T-cell (primary cell): ENCODE measurements around the gene NACA. TPM values are rescaled to one million over a fixed set of nuclear protein-coding genes. Genes with fewer than 3 reads are reported as not detected.
A peak's percentile ranks its signal among the peaks of the same experiment; 100 is the strongest.

ENCODE experiments used
- ATAC-seq, 4 experiments: fragments of 200-7000 bp in 3 of 4; fragments of 150-1000 bp in 1 of 4; cut with Tn5 transposase; replicated peaks in 1 of 4; 1 replicate in 3 of 4; 2 replicates in 1 of 4; pipeline ENCODE4 v1.10.0; 2021; ENCODE audit warnings: moderate library complexity in 3 of 4, mild to moderate bottlenecking in 2 of 4, moderate number of reproducible peaks in 1 of 4
- CTCF ChIA-PET, 2 donors: fragments of 300-600 bp; sonication (Branson Sonifier 250); formaldehyde crosslinking; loops; one replicate each; lab custom pipeline; 2022; ENCODE audit warnings: antibody characterized with exemption in 2 of 2; lab: Charles Lee
- POLR2A ChIA-PET, 2 donors: fragments of 300-600 bp; sonication (Branson Sonifier 250); formaldehyde crosslinking; loops; one replicate each; lab custom pipeline; 2022; ENCODE audit warnings: antibody characterized with exemption in 2 of 2; lab: Charles Lee
- DNase-seq, 35 experiments: peaks; one replicate each; pipeline versions ENCODE4 v3.0.0 to v3.0.0-alpha.2; 2013 to 2023
- H3K27ac ChIP-seq: one replicate; pipeline ENCODE4 v1.5.1; 2013; ENCODE audit warnings: low read length
- H3K27me3 ChIP-seq, 2 experiments: replicated peaks in 1 of 2; 1 replicate in 1 of 2; 2 replicates in 1 of 2; pipeline versions ENCODE4 v1.6.1 to v1.7.0; 2013; ENCODE audit warnings: low read length in 1 of 2, mixed read lengths in 1 of 2; ENCODE audit not compliant: control insufficient read depth in 2 of 2, insufficient read depth in 2 of 2; ENCODE audit errors: extremely low read depth in 1 of 2
- H3K36me3 ChIP-seq, 2 donors: 1 replicate in 1 of 2; 2 replicates in 1 of 2; pipeline versions ENCODE4 v1.6.1 to v1.7.0; 2013; ENCODE audit warnings: low read length in 1 of 2; ENCODE audit not compliant: control insufficient read depth in 2 of 2, insufficient read depth in 1 of 2; ENCODE audit errors: extremely low read depth in 1 of 2
- H3K4me1 ChIP-seq, 2 experiments: 1 replicate in 1 of 2; 2 replicates in 1 of 2; pipeline versions ENCODE4 v1.6.1 to v1.7.0; 2013; ENCODE audit warnings: low read length in 2 of 2, mixed read lengths in 1 of 2; ENCODE audit not compliant: insufficient read depth in 2 of 2, control insufficient read depth in 1 of 2; ENCODE audit errors: extremely low read depth in 1 of 2
- H3K4me3 ChIP-seq, 2 donors: 1 replicate in 1 of 2; 2 replicates in 1 of 2; pipeline versions ENCODE4 v1.5.1 to v1.7.0; 2013; ENCODE audit warnings: mild to moderate bottlenecking in 2 of 2, low read length in 1 of 2, moderate library complexity in 1 of 2; ENCODE audit not compliant: control insufficient read depth in 1 of 2; ENCODE audit errors: extremely low read depth in 1 of 2
- H3K9me3 ChIP-seq: 2 replicates; pipeline ENCODE4 v1.7.0; 2013
- H3K27ac Mint-ChIP-seq, 2 donors: one replicate each; pipeline ENCODE4 v1.8.0; 2020 to 2021; ENCODE audit warnings: mild to moderate bottlenecking in 2 of 2, mixed read lengths in 2 of 2
- H3K27me3 Mint-ChIP-seq, 2 donors: one replicate each; pipeline ENCODE4 v1.8.0; 2021 to 2022; ENCODE audit warnings: mixed read lengths in 2 of 2
- H3K36me3 Mint-ChIP-seq: one replicate; pipeline ENCODE4 v1.8.0; 2021; ENCODE audit warnings: mixed read lengths
- H3K4me1 Mint-ChIP-seq, 3 donors: one replicate each; pipeline ENCODE4 v1.8.0; 2020 to 2022; ENCODE audit warnings: mixed read lengths in 3 of 3, mild to moderate bottlenecking in 1 of 3
- H3K4me3 Mint-ChIP-seq, 3 donors: one replicate each; pipeline ENCODE4 v1.8.0; 2020 to 2022; ENCODE audit warnings: mild to moderate bottlenecking in 3 of 3, mixed read lengths in 3 of 3, moderate library complexity in 3 of 3
- H3K9me3 Mint-ChIP-seq, 3 donors: one replicate each; pipeline ENCODE4 v1.8.0; 2020 to 2022; ENCODE audit warnings: mixed read lengths in 3 of 3
- WGBS: methylation state at CpG from one replicate; pipeline ENCODE4 v1.1.5; 2013; ENCODE audit warnings: missing lambda C conversion rate; ENCODE audit not compliant: insufficient coverage; 5-methylcytosine and 5-hydroxymethylcytosine counted together
- total RNA-seq, 35 experiments: library from RNA in 6 of 35; stranded (reverse) in 6 of 35; fragments of 120-200 nt in 1 of 35; gene quantifications; one replicate each; pipeline versions ENCODE4 v1.2.1 to v1.2.4 and lab custom pipeline; 2013 to 2026

The NACA gene
- total RNA-seq, 5 donors from 2014 or later (not counting 1 experiment from before 2014, with no cell fraction given) = 1,098 to 1,258 (median 1,167) TPM

DNA sequence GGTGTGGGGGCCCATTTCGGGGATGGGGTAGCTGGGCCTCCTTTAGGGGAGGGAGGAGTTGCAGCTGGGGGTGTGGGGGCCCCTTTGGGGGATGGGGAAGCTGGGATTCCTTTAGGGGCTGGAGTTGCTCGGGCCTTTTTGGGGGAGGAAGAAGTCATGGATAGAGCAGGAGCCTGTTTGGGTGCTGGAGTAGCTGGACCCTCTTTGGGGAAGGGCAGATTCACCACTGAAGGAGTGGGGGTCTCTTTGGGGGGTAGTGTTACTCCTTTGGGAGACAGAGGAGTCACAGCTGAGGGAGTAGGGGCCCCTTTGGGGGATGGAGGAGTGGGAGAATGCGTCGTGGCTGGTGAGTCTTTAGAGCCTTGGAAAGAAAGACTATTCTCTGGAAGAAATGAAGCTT lies 6.5 kb downstream of the NACA start:
- no peaks in the 10 kb centered on the region for H3K27me3 ChIP-seq
- Mint-ChIP-seq H3K4me1 (peaks cover 70 to 74% (median 73%) of the 10 kb centered on the region in 3 donors), H3K27ac (peak overlapping the region; percentile 77 to 82), H3K27me3 (no peaks in the 10 kb centered on the region), H3K4me3 (peak overlapping the region in 2 of 3 donors; percentile 7 to 98), H3K9me3 (no peaks in the 10 kb centered on the region), H3K36me3 (peaks cover 56% of the 10 kb centered on the region)
- H3K4me3 ChIP-seq = peak overlapping the region in 1 of 2 donors; percentile 36
- H3K4me1 ChIP-seq = peaks cover 50 to 65% of the 10 kb centered on the region in 2 experiments
- DNase-seq = no peak
- H3K36me3 ChIP-seq = peaks cover 5 to 78% of the 10 kb centered on the region in 2 donors
- POLR2A ChIA-PET = interaction anchor here (0.6 to 0.9 kb wide), 3 partner anchors 18 to 34 kb away, joined by 4 to 13 read pairs (median 10); no protein-coding TSS in a partner anchor
- CTCF ChIA-PET = interaction anchor here (0.7 to 1.5 kb wide), 2 partner anchors 17 to 82 kb away, joined by 4 read pairs; no protein-coding TSS in a partner anchor
- no peaks in the 10 kb centered on the region for H3K9me3 ChIP-seq
- peak overlapping the region; percentile 21 for H3K27ac ChIP-seq
- no peak for ATAC-seq
- 33% methylated on average over 3 of the region's 4 CpGs for WGBS

DNA sequence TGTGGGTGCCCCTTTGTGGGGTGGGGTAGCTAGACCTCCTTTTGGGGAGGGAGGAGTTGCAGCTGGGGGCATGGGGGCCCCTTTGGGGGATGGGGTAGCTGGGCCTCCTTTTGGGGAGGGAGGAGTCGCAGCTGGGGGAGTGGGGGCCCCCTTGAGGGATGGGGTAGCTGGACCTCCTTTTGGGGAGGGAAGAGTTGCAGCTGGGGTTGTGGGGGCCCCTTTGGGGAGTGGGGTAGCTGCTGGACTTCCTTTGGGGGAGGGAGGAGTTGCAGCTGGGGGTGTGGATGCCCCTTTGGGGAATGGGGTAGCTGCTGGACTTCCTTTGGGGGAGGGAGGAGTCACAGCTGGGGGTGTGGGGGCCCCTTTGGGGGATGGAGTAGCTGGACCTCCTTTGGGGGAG lies 7.0 kb downstream of the NACA start:
- POLR2A ChIA-PET = interaction anchor here (0.6 kb wide), 2 partner anchors 24 to 26 kb away, joined by 4 to 10 read pairs; no protein-coding TSS in a partner anchor
- Histone ChIP-seq H3K4me3 (no peak overlapping the region), H3K4me1 (peaks cover 46 to 65% of the 10 kb centered on the region in 2 experiments), H3K27ac (no peak overlapping the region), H3K36me3 (peaks cover 10 to 83% of the 10 kb centered on the region in 2 donors), H3K27me3 (no peaks in the 10 kb centered on the region), H3K9me3 (no peaks in the 10 kb centered on the region)
- H3K4me3 Mint-ChIP-seq = no peak overlapping the region
- DNase-seq (no peak), ATAC-seq (no peak)
- H3K27ac Mint-ChIP-seq = no peak overlapping the region
- 100% methylated on average over 1 of the region's 1 CpG for WGBS
- CTCF ChIA-PET = interaction anchor here (0.7 to 1.5 kb wide), 3 partner anchors 13 to 82 kb away, joined by 4 to 8 read pairs (median 4); no protein-coding TSS in a partner anchor
- H3K4me1 Mint-ChIP-seq = peaks cover 66 to 69% (median 68%) of the 10 kb centered on the region in 3 donors
- H3K27me3 Mint-ChIP-seq = no peaks in the 10 kb centered on the region
- no peaks in the 10 kb centered on the region for H3K9me3 Mint-ChIP-seq
- H3K36me3 Mint-ChIP-seq = peaks cover 60% of the 10 kb centered on the region

DNA sequence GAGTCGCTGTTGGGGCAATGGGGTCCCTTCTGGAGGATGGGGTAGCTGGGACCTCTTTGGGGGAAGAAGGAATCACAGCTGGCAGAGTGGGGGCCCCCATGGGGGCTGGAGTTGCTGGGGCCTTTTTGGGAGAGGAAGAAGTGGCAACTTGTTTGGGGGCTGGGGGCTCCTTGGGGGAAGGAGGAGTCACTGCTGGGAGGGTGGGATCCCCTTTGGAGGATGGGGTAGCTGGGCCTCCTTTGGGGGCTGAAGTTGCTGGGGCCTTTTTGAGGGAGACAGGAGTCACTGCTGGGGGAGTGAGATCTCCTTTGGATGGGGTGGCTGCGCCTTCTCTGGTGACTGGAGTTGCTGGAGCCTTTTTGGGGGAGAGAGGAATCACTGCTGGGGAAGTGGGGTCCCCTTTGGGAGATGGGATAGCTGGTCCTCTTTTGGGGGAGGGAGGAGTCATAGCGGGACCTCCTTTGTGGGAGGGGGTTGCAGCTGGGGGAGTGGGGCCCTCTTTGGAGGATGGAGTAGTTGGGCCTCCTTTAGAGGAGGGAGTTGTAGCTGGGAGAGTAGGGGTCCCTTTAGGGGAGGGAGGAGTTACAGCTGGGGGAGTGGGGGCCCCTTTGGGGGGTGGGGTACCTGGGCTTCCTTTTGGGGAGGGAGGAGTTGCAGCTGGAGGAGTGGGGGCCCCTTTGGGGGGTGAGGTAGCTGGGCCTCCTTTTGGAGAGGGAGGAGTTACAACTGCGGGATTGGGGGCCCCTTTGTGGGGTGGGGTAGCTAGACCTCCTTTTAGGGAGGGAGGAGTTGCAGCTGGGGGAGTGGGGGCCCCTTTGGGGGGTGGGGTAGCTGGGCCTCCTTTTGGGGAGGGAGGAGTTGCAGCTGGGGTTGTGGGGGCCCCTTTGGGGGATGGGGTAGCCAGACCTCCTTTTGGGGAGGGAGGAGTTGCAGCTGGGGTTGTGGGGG lies 7.9 kb downstream of the NACA start:
- peaks cover 56 to 60% (median 59%) of the 10 kb centered on the region in 3 donors for H3K4me1 Mint-ChIP-seq
- CTCF ChIA-PET = interaction anchor here (0.6 to 1.5 kb wide), 8 partner anchors 12 to 686 kb away, joined by 3 to 8 read pairs (median 4); no protein-coding TSS in a partner anchor
- no peaks in the 10 kb centered on the region for H3K9me3 Mint-ChIP-seq
- no peak overlapping the region for H3K4me3 ChIP-seq
- H3K4me1 ChIP-seq = peaks cover 41 to 59% of the 10 kb centered on the region in 2 experiments
- no peaks in the 10 kb centered on the region for H3K27me3 ChIP-seq
- ATAC-seq (no peak), DNase-seq (no peak)
- peaks cover 65% of the 10 kb centered on the region for H3K36me3 Mint-ChIP-seq
- H3K27me3 Mint-ChIP-seq = no peaks in the 10 kb centered on the region
- no peaks in the 10 kb centered on the region for H3K9me3 ChIP-seq
- peaks cover 10 to 88% of the 10 kb centered on the region in 2 donors for H3K36me3 ChIP-seq
- 100% methylated on average over 2 of the region's 4 CpGs for WGBS
- peak overlapping the region; percentile 62 to 71 for H3K27ac Mint-ChIP-seq
- POLR2A ChIA-PET = interaction anchor here in 1 of 2 donors (0.6 kb wide), 1 partner anchor 23 kb away, joined by 4 read pairs; no protein-coding TSS in a partner anchor
- H3K4me3 Mint-ChIP-seq = peak overlapping the region in 1 of 3 donors; percentile 15
- H3K27ac ChIP-seq = no peak overlapping the region

DNA sequence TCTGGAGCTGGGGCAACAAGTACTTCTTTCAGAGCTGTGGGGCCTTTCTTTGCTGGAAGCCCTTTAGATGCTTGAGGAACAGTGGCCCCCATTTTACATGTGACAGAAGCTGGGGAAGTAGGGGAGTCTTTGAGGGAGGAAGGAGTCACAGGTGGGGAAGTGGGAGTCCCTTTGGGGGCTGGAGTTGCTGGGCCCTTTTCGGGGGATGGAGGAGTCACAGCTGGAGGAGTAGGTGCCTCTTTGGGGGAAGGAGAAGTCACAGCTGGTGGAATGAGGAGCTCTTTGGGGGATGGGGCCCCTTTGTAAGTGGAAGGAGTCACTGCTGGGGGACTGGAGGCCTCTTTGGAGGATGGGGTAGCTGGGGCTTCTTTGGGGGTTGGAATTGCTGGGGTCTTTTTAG lies 8.6 kb downstream of the NACA start:
- ChIA-PET POLR2A (interaction anchor here in 1 of 2 donors (0.6 to 0.8 kb wide), 2 partner anchors 67 to 473 kb away, joined by 4 to 5 read pairs; no protein-coding TSS in a partner anchor), CTCF (interaction anchor here in 1 of 2 donors (0.6 to 0.7 kb wide), 2 partner anchors 457 to 686 kb away, joined by 3 to 4 read pairs; no protein-coding TSS in a partner anchor)
- peak overlapping the region; percentile 46 to 62 for H3K27ac Mint-ChIP-seq
- H3K36me3 Mint-ChIP-seq = peaks cover 66% of the 10 kb centered on the region
- peaks cover 49 to 53% (median 52%) of the 10 kb centered on the region in 3 donors for H3K4me1 Mint-ChIP-seq
- H3K4me3 Mint-ChIP-seq = peak overlapping the region in 1 of 3 donors; percentile 15
- WGBS = 38% methylated on average over 1 of the region's 1 CpG
- ATAC-seq = no peak
- H3K9me3 Mint-ChIP-seq = no peaks in the 10 kb centered on the region
- Histone ChIP-seq H3K27ac (peak overlapping the region; percentile 12), H3K27me3 (no peaks in the 10 kb centered on the region), H3K36me3 (peaks cover 10 to 84% of the 10 kb centered on the region in 2 donors), H3K4me3 (no peak overlapping the region), H3K4me1 (peaks cover 33 to 53% of the 10 kb centered on the region in 2 experiments), H3K9me3 (no peaks in the 10 kb centered on the region)
- H3K27me3 Mint-ChIP-seq = no peaks in the 10 kb centered on the region
- no peak for DNase-seq

DNA sequence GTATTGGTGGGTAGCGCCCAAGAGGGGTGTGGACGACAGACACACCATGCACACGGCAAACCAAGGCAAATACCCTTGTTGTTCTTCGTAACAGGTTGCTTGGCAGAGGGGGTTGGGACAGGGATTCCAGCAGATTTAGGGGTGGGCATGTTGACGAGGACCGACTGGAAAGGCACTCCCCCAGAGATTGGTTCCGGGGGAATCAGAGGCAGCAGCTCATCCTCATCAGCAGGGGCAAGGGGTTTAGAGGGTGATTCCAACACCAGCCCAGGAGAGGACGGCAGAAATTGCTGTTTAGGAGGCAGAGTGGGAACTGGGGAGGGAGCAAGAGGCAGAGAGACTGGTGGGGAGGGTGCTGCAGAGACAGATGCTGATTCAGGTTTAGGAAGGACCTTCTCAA lies 9.3 kb downstream of the NACA start:
- Mint-ChIP-seq H3K4me1 (peaks cover 45 to 46% (median 45%) of the 10 kb centered on the region in 3 donors), H3K27ac (peak overlapping the region; percentile 6 to 62), H3K4me3 (peak overlapping the region in 1 of 3 donors; percentile 15), H3K27me3 (no peaks in the 10 kb centered on the region), H3K9me3 (no peaks in the 10 kb centered on the region), H3K36me3 (peaks cover 68% of the 10 kb centered on the region)
- Histone ChIP-seq H3K4me3 (no peak overlapping the region), H3K36me3 (peaks cover 10 to 82% of the 10 kb centered on the region in 2 donors), H3K27me3 (no peaks in the 10 kb centered on the region), H3K9me3 (no peaks in the 10 kb centered on the region), H3K27ac (no peak overlapping the region), H3K4me1 (peaks cover 27 to 47% of the 10 kb centered on the region in 2 experiments)
- WGBS = 93% methylated on average over 8 of the region's 8 CpGs
- CTCF ChIA-PET = no interaction called here
- ATAC-seq (no peak), DNase-seq (no peak)
- POLR2A ChIA-PET = interaction anchor here (0.5 to 0.8 kb wide), 2 partner anchors 66 to 69 kb away, joined by 3 to 4 read pairs; no protein-coding TSS in a partner anchor
